EL (cell line): Measurements from ENCODE around the gene NNMT.

Experiments used
- DNase-seq: peaks from one replicate; pipeline ENCODE4 v3.0.0-alpha.2; 2016

The NNMT gene

DNA sequence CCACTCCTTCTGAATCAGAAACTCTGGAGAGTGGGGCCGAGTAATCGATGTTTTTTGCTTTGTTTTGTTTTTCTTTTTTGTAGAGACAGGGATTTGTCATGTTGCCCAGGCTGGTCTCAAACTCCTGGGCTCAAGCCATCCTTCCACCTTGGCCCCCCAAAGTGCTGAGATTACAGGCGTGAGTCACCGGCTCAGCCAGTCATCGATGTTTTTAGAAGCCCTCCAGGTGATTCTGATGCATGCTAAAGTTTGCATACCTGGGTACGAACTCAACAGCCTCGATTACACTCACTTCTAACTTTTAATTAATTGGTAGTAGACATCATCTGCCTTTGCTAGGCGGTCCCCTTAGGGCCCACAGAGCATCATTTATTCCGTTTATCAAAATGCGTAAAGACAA, 53.8 kb downstream of the NNMT start:
- no peak for DNase-seq

DNA sequence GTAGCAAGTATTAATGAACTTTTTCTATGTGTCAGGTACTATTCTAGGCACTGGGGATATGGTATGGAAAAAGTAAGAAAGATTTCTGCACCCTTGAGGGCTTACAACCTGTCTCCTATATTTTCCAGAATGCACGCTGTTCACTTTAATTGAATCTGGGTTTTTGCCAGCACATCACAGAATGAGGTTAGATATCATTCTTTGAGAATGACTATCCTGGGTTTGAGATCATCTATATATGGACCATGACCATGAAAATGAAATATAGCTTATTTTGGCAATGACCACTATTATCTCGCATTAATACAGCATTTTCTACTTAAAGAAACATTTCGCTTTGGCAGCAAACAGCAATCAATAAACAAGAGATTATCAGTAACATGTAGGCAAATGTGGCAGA, 57.2 kb downstream of the NNMT start:
- peak; percentile 61 for DNase-seq

DNA sequence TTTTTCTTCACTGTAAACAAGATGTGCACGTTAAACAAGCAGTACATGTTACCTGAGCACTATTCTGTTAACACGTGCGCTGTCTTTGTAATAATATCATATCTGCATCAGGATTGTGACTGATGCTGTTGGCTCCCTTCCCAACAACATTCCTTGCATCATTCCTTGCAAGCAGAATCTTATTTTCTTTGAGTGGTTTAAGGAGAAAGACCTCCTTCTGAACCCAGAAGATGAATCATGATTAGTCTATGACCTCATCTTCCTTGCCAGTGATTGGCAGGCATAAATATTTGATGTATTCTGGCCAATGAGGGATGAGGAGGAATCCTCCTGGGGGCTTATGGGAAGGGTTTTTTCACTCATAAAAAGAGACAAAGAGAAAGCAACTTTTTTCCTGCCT, 57.9 kb downstream of the NNMT start:
- peak; percentile 94 for DNase-seq

DNA sequence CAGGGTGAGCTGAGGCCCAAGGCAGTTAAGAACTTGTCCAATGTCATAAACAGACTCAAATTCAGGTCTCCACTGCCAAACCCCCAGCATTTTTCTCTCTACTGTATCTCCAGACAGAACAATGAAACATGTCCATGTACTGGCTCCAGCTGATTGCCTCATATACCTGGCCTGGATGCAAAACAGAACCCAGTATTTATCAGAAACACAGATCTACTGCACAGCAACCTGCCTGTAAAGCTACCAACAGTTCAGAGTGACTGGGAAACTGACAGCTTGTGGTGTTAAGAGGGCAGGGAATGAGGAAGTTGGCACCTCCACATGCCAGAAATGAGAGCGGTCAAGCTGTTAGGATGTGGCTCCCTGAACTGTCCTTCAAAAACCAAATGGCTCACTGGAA, 62.5 kb downstream of the NNMT start:
- no peak for DNase-seq

DNA sequence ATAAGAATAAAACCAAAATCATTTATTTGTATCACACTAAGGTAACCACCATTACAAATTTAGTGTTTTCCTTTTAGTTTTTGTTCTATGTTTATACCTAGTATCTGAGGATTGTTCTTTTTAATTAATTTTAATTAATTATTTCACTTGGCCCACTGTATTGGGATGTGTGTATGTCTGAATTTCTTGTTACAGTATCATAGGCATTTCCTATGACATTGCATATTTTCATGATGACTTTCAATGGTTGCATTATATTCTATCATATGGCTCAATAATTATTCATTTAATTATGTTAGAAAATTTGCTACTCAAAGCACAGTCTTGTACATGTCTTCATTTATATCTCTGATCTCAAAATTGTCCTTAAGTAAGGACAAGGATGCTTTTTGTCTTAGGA, 63.1 kb downstream of the NNMT start:
- peak; percentile 47 for DNase-seq

DNA sequence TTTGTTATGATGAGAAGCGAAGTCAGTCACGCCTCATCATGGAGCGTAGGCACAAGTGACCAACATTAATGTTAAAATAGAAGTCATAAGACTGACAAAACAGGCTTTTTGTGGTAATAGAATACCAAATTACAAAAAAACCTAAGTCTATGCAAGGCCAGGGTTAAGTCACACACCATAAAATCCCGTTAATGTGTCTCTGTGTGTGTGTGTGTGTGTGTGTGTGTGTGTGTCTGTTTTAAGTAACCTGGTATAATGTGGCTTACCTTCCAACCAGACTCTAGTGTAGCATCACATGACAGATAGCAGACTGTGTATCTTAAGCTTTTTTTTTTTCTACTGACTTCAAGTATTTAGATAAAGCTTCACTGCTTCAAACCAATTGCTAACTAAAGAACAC, 66.1 kb downstream of the NNMT start:
- no peak for DNase-seq

DNA sequence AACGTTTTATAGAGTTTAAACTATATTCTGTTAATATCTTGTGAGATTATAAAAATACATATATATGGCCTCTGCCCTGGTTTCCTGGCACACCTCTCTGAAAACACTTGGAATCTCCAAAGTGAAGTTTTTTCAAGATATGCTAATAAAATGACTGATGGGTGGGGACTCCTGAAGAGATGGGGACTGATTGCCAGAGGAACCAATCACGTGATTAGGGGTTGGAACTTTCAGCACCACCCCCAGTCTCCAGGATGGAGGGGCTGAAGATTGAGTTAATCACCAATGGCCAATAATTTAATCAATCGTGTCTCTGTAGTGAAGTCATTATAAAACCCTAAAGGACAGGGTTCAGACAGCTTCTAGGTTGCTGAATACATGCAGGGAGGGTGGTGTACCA, 66.8 kb downstream of the NNMT start:
- no peak for DNase-seq
